Motor neuron (in vitro differentiated cells): ENCODE results near the gene MRFAP1L1. TPM values are rescaled to one million over a fixed set of nuclear protein-coding genes. Genes with fewer than 3 reads are reported as not detected.
A peak's percentile ranks its signal among the peaks of the same experiment; 100 is the strongest.
"Not testable (repeated sequence)": the region's sequence is repeated elsewhere in the genome, so short reads cannot be mapped to it uniquely, and the experiment has no call there.

Source experiments
- ATAC-seq, 8 experiments: fragments of 200-7000 bp; cut with Tn5 transposase; replicated peaks in 6 of 8; 2 replicates each; pipeline ENCODE4 v1.8.0; 2021; ENCODE audit warnings: mild to moderate bottlenecking in 8 of 8, moderate library complexity in 8 of 8
- H3K27ac ChIP-seq, 2 donors: fragments of 250-450 bp; sonication (Bioruptor Pico); 2 replicates each; pipeline ENCODE4 v1.9.0; 2021; ENCODE audit warnings: antibody characterized with exemption in 2 of 2, mild to moderate bottlenecking in 2 of 2, moderate library complexity in 1 of 2
- H3K4me1 ChIP-seq, 2 donors: fragments of 250-450 bp; sonication (Bioruptor Pico); replicated peaks in 1 of 2; 2 replicates each; pipeline ENCODE4 v1.6.1; 2021; ENCODE audit warnings: antibody characterized with exemption in 2 of 2, mild to moderate bottlenecking in 2 of 2, moderate library complexity in 1 of 2
- H3K4me3 ChIP-seq, 5 donors: fragments of 250-450 bp; sonication (Bioruptor Pico); 2 replicates each; pipeline ENCODE4 v1.9.0; 2021; ENCODE audit warnings: antibody characterized with exemption in 5 of 5, mild to moderate bottlenecking in 5 of 5, moderate library complexity in 4 of 5
- WGBS, 10 experiments: fragments of 450-650 bp; shearing (Covaris generic); methylation state at CpG; one replicate each; pipeline ENCODE4 v1.0.0; 2022; 5-methylcytosine and 5-hydroxymethylcytosine counted together
- in situ Hi-C, 9 experiments: fragments of 400-800 bp; cut with MboI; loops; one replicate each; pipeline ENCODE4 v1.15.0; 2021; ENCODE audit warnings: low sequenced_read_pairs in 9 of 9, low pct_unique_long_range_greater_than_20kb in 2 of 9; ENCODE audit not compliant: unreplicated experiment in 9 of 9
- total RNA-seq, 8 experiments: library from RNA; unstranded; fragments of 300-600 nt; gene quantifications; 2 replicates each; pipeline versions ENCODE4 v1.2.3 to v1.2.4, GENCODE V29; 2022

MRFAP1L1 gene
- total RNA-seq, 8 experiments from 2014 or later, result 59.6 to 135 (median 91.4) TPM

- 4 to 100% (median 18%) methylated on average over 1 to 22 of the region's 40 CpGs; no CpG with 5 or more reads in 1 of the 10 experiments for WGBS, 10 experiments
- ATAC-seq, result peak; percentile 3 to 16 (median 9)
- in situ Hi-C loops, result no loop called here
- peaks cover 15 to 29% of the 10 kb centered on the region in 2 donors for H3K4me1 ChIP-seq
- H3K27ac ChIP-seq, result peak overlapping the region; percentile 1 to 78
- H3K4me3 ChIP-seq, result peak overlapping the region; percentile 48 to 63 (median 55)
Measured at GRCh38 chr4:6674500-6675149, 35.0 kb downstream of the MRFAP1L1 start.

- 0 to 8% (median 4%) methylated on average over 1 to 16 of the region's 89 CpGs; no CpG with 5 or more reads in 7 of the 10 experiments for WGBS, 10 experiments
- ATAC-seq, result peak; percentile 77 to 91 (median 86)
- in situ Hi-C loops, result no loop called here
- peak overlapping the region; percentile 48 to 63 (median 55) for H3K4me3 ChIP-seq
- peaks cover 15 to 29% of the 10 kb centered on the region in 2 donors for H3K4me1 ChIP-seq
- H3K27ac ChIP-seq, result peak overlapping the region; percentile 58 to 83
Measured at GRCh38 chr4:6673660-6674499, 35.8 kb downstream of the MRFAP1L1 start.

GRCh38 chr4:6673191-6673659, 36.4 kb downstream of the MRFAP1L1 start:
- H3K4me1 ChIP-seq, result peaks cover 15 to 29% of the 10 kb centered on the region in 2 donors
- 15 to 70% (median 58%) methylated on average over 1 to 4 of the region's 14 CpGs; no CpG with 5 or more reads in 5 of the 10 experiments for WGBS, 10 experiments
- in situ Hi-C loops, result not testable (repeated sequence)
- H3K4me3 ChIP-seq, result peak overlapping the region; percentile 48 to 63 (median 55)
- peak overlapping the region; percentile 58 to 83 for H3K27ac ChIP-seq
- ATAC-seq, result peak; percentile 1 to 65 (median 47)

- in situ Hi-C loops, ATAC-seq: not testable (repeated sequence)
- H3K4me1 ChIP-seq, result peaks cover 15 to 29% of the 10 kb centered on the region in 2 donors
- H3K4me3 ChIP-seq, result peak overlapping the region in 3 of 5 donors; percentile 50 to 63 (median 55)
- 100% methylated on average over 1 of the region's 34 CpGs; no CpG with 5 or more reads in 8 of the 10 experiments for WGBS, 10 experiments
- peak overlapping the region in 1 of 2 donors; percentile 83 for H3K27ac ChIP-seq
Measured at GRCh38 chr4:6672541-6673190, 37.0 kb downstream of the MRFAP1L1 start.

- Histone ChIP-seq H3K27ac (no peak overlapping the region), H3K4me1 (peaks cover 15 to 29% of the 10 kb centered on the region in 2 donors), H3K4me3 (no peak overlapping the region)
- in situ Hi-C loops, result no loop called here
- WGBS, 10 experiments, result 91 to 100% (median 94%) methylated on average over 1 to 12 of the region's 19 CpGs; no CpG with 5 or more reads in 2 of the 10 experiments
- ATAC-seq, result no peak
Measured at GRCh38 chr4:6672131-6672530, 37.5 kb downstream of the MRFAP1L1 start.

GRCh38 chr4:6671648-6672047, 38.0 kb downstream of the MRFAP1L1 start:
- 60 to 100% (median 93%) methylated on average over 1 of the region's 1 CpG; no CpG with 5 or more reads in 2 of the 10 experiments for WGBS, 10 experiments
- in situ Hi-C loops, result no loop called here
- Histone ChIP-seq H3K27ac (no peak overlapping the region), H3K4me3 (no peak overlapping the region), H3K4me1 (peaks cover 15 to 24% of the 10 kb centered on the region in 2 donors)
- no peak for ATAC-seq

- ATAC-seq, result no peak
- peaks cover 4 to 6% of the 10 kb centered on the region in 2 donors for H3K4me1 ChIP-seq
- WGBS, 10 experiments, result 66 to 100% (median 77%) methylated on average over 2 to 7 of the region's 11 CpGs; no CpG with 5 or more reads in 7 of the 10 experiments
- H3K4me3 ChIP-seq, result no peak overlapping the region
- no peak overlapping the region for H3K27ac ChIP-seq
- in situ Hi-C loops, result no loop called here
Measured at GRCh38 chr4:6668391-6668790, 41.3 kb downstream of the MRFAP1L1 start.

GRCh38 chr4:6665320-6665654, 44.4 kb downstream of the MRFAP1L1 start:
- no peak overlapping the region for H3K4me3 ChIP-seq
- WGBS, 10 experiments, result 80 to 100% (median 100%) methylated on average over 1 to 5 of the region's 9 CpGs; no CpG with 5 or more reads in 4 of the 10 experiments
- ATAC-seq, result no peak
- H3K4me1 ChIP-seq, result no peaks in the 10 kb centered on the region
- in situ Hi-C loops, result no loop called here
- no peak overlapping the region for H3K27ac ChIP-seq

- H3K4me3 ChIP-seq, result no peak overlapping the region
- 0 to 82% (median 34%) methylated on average over 2 to 14 of the region's 55 CpGs; no CpG with 5 or more reads in 2 of the 10 experiments for WGBS, 10 experiments
- peak in 6 of 8 experiments; percentile 16 to 74 (median 45) for ATAC-seq
- in situ Hi-C loops, result no loop called here
- H3K27ac ChIP-seq, result no peak overlapping the region
- no peaks in the 10 kb centered on the region for H3K4me1 ChIP-seq
Measured at GRCh38 chr4:6663596-6664393, 45.9 kb downstream of the MRFAP1L1 start.

GRCh38 chr4:6662591-6662990, 47.1 kb downstream of the MRFAP1L1 start:
- no peak for ATAC-seq
- H3K4me1 ChIP-seq, result no peaks in the 10 kb centered on the region
- 74 to 100% (median 87%) methylated on average over 1 to 3 of the region's 3 CpGs; no CpG with 5 or more reads in 4 of the 10 experiments for WGBS, 10 experiments
- in situ Hi-C loops, result no loop called here
- H3K27ac ChIP-seq, result no peak overlapping the region
- no peak overlapping the region for H3K4me3 ChIP-seq

- H3K27ac ChIP-seq, result no peak overlapping the region
- no peak overlapping the region for H3K4me3 ChIP-seq
- H3K4me1 ChIP-seq, result no peaks in the 10 kb centered on the region
- in situ Hi-C loops, result no loop called here
- ATAC-seq, result no peak
- 60% methylated on average over 1 of the region's 3 CpGs; no CpG with 5 or more reads in 9 of the 10 experiments for WGBS, 10 experiments
Measured at GRCh38 chr4:6660430-6660829, 49.2 kb downstream of the MRFAP1L1 start.

GRCh38 chr4:6659897-6660296, 49.8 kb downstream of the MRFAP1L1 start:
- H3K27ac ChIP-seq, result no peak overlapping the region
- no peaks in the 10 kb centered on the region for H3K4me1 ChIP-seq
- WGBS, 10 experiments, result 75 to 100% (median 89%) methylated on average over 1 to 2 of the region's 2 CpGs; no CpG with 5 or more reads in 1 of the 10 experiments
- ATAC-seq, result no peak
- no peak overlapping the region for H3K4me3 ChIP-seq
- in situ Hi-C loops, result no loop called here
